ENCODE measurements around the gene FAM221A. TPM values are rescaled to one million over a fixed set of nuclear protein-coding genes. Genes with fewer than 3 reads are reported as not detected.

FAM221A gene
- total RNA-seq, 2 experiments from 2014 or later = 7.3 to 9.2 TPM

GRCh38 chr7:23713285-23714149, 33.5 kb downstream of the FAM221A start:
- no TSS peak for BruUV-seq (replicated peaks)
- TF ChIP-seq, protein P1, sequence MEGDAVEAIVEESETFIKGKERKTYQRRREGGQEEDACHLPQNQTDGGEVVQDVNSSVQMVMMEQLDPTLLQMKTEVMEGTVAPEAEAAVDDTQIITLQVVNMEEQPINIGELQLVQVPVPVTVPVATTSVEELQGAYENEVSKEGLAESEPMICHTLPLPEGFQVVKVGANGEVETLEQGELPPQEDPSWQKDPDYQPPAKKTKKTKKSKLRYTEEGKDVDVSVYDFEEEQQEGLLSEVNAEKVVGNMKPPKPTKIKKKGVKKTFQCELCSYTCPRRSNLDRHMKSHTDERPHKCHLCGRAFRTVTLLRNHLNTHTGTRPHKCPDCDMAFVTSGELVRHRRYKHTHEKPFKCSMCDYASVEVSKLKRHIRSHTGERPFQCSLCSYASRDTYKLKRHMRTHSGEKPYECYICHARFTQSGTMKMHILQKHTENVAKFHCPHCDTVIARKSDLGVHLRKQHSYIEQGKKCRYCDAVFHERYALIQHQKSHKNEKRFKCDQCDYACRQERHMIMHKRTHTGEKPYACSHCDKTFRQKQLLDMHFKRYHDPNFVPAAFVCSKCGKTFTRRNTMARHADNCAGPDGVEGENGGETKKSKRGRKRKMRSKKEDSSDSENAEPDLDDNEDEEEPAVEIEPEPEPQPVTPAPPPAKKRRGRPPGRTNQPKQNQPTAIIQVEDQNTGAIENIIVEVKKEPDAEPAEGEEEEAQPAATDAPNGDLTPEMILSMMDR (conservative IDR thresholded peaks at IDR 0.05; ENCODE audit: low read length) = no peak
- TF ChIP-seq EZH2phosphoT487 (IDR thresholded peaks at IDR 0.05; ENCODE audit: borderline replicate concordance, low read depth, low read length) = no peak
- no peaks in the 10 kb centered on the region for H3K79me2 ChIP-seq (ENCODE audit: insufficient read depth, low read depth, low read length)
- H3K4me1 ChIP-seq (ENCODE audit: insufficient read depth, low read length, poor library complexity, severe bottlenecking) = no peaks in the 10 kb centered on the region
- ChIA-PET CTCF (ENCODE audit: unreplicated experiment) (no interaction called here), POLR2A (no interaction called here)
- no peaks in the 10 kb centered on the region for H4K20me1 ChIP-seq (ENCODE audit: insufficient read depth, low read length)
- no peak overlapping the region for H3K4me2 ChIP-seq (ENCODE audit: low read length)
- no peaks in the 10 kb centered on the region for H3K36me3 ChIP-seq (ENCODE audit: insufficient read depth, low read length)
- no peak overlapping the region for H2AFZ ChIP-seq (ENCODE audit: low read length)
- no peak overlapping the region for H3K27ac ChIP-seq (ENCODE audit: low read depth, low read length, poor library complexity, severe bottlenecking)
- no peak overlapping the region for H3K4me3 ChIP-seq (ENCODE audit: low read depth, low read length, poor library complexity, severe bottlenecking)
- intact Hi-C loops (cut with micrococcal nuclease; ENCODE audit: unreplicated experiment) = loop anchor here (5.0 kb wide), 4 partner anchors 61 to 451 kb away; no protein-coding TSS in a partner anchor
- no peaks in the 10 kb centered on the region for H3K9me2 ChIP-seq (ENCODE audit: insufficient read depth, low read length)
- DNase-seq (ENCODE audit: low spot score) = no peak
- H3K9me3 ChIP-seq (ENCODE audit: low read length) = no peaks in the 10 kb centered on the region

DNA sequence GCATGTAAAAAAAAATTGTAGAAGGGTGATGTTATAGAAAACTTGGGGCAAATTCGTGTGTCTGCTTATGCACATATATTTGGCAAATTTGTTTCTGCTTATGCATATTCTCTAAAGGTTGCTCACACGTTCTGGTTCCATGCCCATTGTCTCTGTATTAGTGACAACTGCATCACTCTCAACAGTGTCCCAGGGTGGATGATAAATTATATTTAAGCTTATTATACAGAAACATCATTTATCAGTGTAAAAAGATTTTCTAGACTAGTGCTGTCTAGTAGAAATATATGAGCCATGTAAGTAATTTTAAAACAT, 34.1 kb downstream of the FAM221A start:
- no peaks in the 10 kb centered on the region for H3K9me3 ChIP-seq (ENCODE audit: low read length)
- H3K4me2 ChIP-seq (ENCODE audit: low read length) = no peak overlapping the region
- no TSS peak for BruUV-seq (replicated peaks)
- DNase-seq (ENCODE audit: low spot score) = no peak
- no peak overlapping the region for H3K27ac ChIP-seq (ENCODE audit: low read depth, low read length, poor library complexity, severe bottlenecking)
- no peaks in the 10 kb centered on the region for H3K36me3 ChIP-seq (ENCODE audit: insufficient read depth, low read length)
- ChIA-PET POLR2A (interaction anchor here (0.5 kb wide), 1 partner anchor 87 kb away, joined by 3 read pairs; no protein-coding TSS in a partner anchor), CTCF (ENCODE audit: unreplicated experiment) (no interaction called here)
- intact Hi-C loops (cut with micrococcal nuclease; ENCODE audit: unreplicated experiment) = loop anchor here (5.0 kb wide), 4 partner anchors 62 to 452 kb away; no protein-coding TSS in a partner anchor
- H3K4me1 ChIP-seq (ENCODE audit: insufficient read depth, low read length, poor library complexity, severe bottlenecking) = no peaks in the 10 kb centered on the region
- no peak for TF ChIP-seq EZH2phosphoT487 (IDR thresholded peaks at IDR 0.05; ENCODE audit: borderline replicate concordance, low read depth, low read length)
- TF ChIP-seq, protein P1 (conservative IDR thresholded peaks at IDR 0.05; ENCODE audit: low read length) = no peak
- no peaks in the 10 kb centered on the region for H3K79me2 ChIP-seq (ENCODE audit: insufficient read depth, low read depth, low read length)
- H4K20me1 ChIP-seq (ENCODE audit: insufficient read depth, low read length) = no peaks in the 10 kb centered on the region
- no peak overlapping the region for H2AFZ ChIP-seq (ENCODE audit: low read length)
- no peak overlapping the region for H3K4me3 ChIP-seq (ENCODE audit: low read depth, low read length, poor library complexity, severe bottlenecking)
- no peaks in the 10 kb centered on the region for H3K9me2 ChIP-seq (ENCODE audit: insufficient read depth, low read length)

DNA sequence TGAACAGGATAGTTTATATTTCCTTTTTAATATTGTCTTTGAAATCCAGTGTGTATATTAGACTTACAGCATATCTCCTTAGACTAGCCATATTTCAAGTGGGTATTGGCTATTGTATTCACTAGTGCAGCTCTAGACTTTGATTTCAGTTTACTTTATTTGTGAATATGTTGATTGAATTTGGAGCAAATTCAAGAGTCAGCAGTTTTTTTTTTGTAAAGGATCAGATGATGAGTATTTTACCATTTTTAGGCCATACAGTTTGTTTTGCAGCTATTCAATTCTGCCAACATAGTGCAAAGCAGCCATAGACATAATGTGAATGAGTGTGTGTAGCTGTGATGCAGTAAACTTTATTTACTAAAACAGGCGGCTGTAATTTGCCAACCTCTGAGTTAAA, 34.6 kb downstream of the FAM221A start:
- Histone ChIP-seq H3K27ac (ENCODE audit: low read depth, low read length, poor library complexity, severe bottlenecking) (no peak overlapping the region), H3K4me2 (ENCODE audit: low read length) (no peak overlapping the region), H4K20me1 (ENCODE audit: insufficient read depth, low read length) (no peaks in the 10 kb centered on the region), H3K9me2 (ENCODE audit: insufficient read depth, low read length) (no peaks in the 10 kb centered on the region), H3K9me3 (ENCODE audit: low read length) (no peaks in the 10 kb centered on the region), H3K4me3 (ENCODE audit: low read depth, low read length, poor library complexity, severe bottlenecking) (no peak overlapping the region), H3K36me3 (ENCODE audit: insufficient read depth, low read length) (no peaks in the 10 kb centered on the region), H3K79me2 (ENCODE audit: insufficient read depth, low read depth, low read length) (no peaks in the 10 kb centered on the region), H2AFZ (ENCODE audit: low read length) (no peak overlapping the region), H3K4me1 (ENCODE audit: insufficient read depth, low read length, poor library complexity, severe bottlenecking) (no peaks in the 10 kb centered on the region)
- POLR2A ChIA-PET = interaction anchor here (0.5 kb wide), 1 partner anchor 88 kb away, joined by 3 read pairs; no protein-coding TSS in a partner anchor
- TF ChIP-seq EZH2phosphoT487 (IDR thresholded peaks at IDR 0.05; ENCODE audit: borderline replicate concordance, low read depth, low read length) = no peak
- TF ChIP-seq, protein P1 (conservative IDR thresholded peaks at IDR 0.05; ENCODE audit: low read length) = no peak
- CTCF ChIA-PET (ENCODE audit: unreplicated experiment) = no interaction called here
- no peak for DNase-seq (ENCODE audit: low spot score)
- intact Hi-C loops (cut with micrococcal nuclease; ENCODE audit: unreplicated experiment) = loop anchor here (5.0 kb wide), 4 partner anchors 62 to 452 kb away; no protein-coding TSS in a partner anchor
- no TSS peak for BruUV-seq (replicated peaks)
